ENCODE data around the gene PTPRM. TPM values are rescaled to one million over a fixed set of nuclear protein-coding genes. Genes with fewer than 3 reads are reported as not detected.
A peak's percentile ranks its signal among the peaks of the same experiment; 100 is the strongest.

PTPRM gene
- total and polyA plus RNA-seq, 4 donors, result 118 to 160 (median 122) TPM

- Histone ChIP-seq H3K9me3 (ENCODE audit: control insufficient read depth, insufficient read depth, low read length) (peaks cover 2% of the 10 kb centered on the region), H3K4me1 (ENCODE audit: control insufficient read depth, insufficient read depth, low read length) (no peaks in the 10 kb centered on the region), H3K27ac (ENCODE audit: low read depth, low read length) (no peak overlapping the region), H3K27me3 (ENCODE audit: control insufficient read depth, insufficient read depth, low read length) (no peaks in the 10 kb centered on the region), H3K4me3 (ENCODE audit: low read depth, low read length) (no peak overlapping the region), H3K36me3 (ENCODE audit: control insufficient read depth, insufficient read depth, low read length) (no peaks in the 10 kb centered on the region)
- DNase-seq (ENCODE audit: low read depth in 4 of 6, low spot score in 6 of 6), result peak in 1 of 6 donors; percentile 64
- 86% methylated on average over 1 of the region's 1 CpG for WGBS (ENCODE audit: insufficient coverage)
These were observed 341.7 kb downstream of the PTPRM start for GRCh38 chr18:7908681-7909299.

GRCh38 chr18:7914834-7915670, 347.9 kb downstream of the PTPRM start:
- no CpG with 5 or more reads among the region's 5 CpGs for WGBS (ENCODE audit: insufficient coverage)
- Histone ChIP-seq H3K27ac (ENCODE audit: low read depth, low read length) (no peak overlapping the region), H3K27me3 (ENCODE audit: control insufficient read depth, insufficient read depth, low read length) (no peaks in the 10 kb centered on the region), H3K9me3 (ENCODE audit: control insufficient read depth, insufficient read depth, low read length) (peaks cover 5% of the 10 kb centered on the region), H3K36me3 (ENCODE audit: control insufficient read depth, insufficient read depth, low read length) (no peaks in the 10 kb centered on the region), H3K4me1 (ENCODE audit: control insufficient read depth, insufficient read depth, low read length) (no peaks in the 10 kb centered on the region), H3K4me3 (ENCODE audit: low read depth, low read length) (no peak overlapping the region)
- no peak for DNase-seq (ENCODE audit: low read depth in 4 of 6, low spot score in 6 of 6)

GRCh38 chr18:7918701-7919100, 351.6 kb downstream of the PTPRM start:
- H3K9me3 ChIP-seq (ENCODE audit: control insufficient read depth, insufficient read depth, low read length), result peaks cover 7% of the 10 kb centered on the region
- WGBS (ENCODE audit: insufficient coverage), result 100% methylated on average over 1 of the region's 2 CpGs
- H3K27ac ChIP-seq (ENCODE audit: low read depth, low read length), result no peak overlapping the region
- no peaks in the 10 kb centered on the region for H3K4me1 ChIP-seq (ENCODE audit: control insufficient read depth, insufficient read depth, low read length)
- no peaks in the 10 kb centered on the region for H3K27me3 ChIP-seq (ENCODE audit: control insufficient read depth, insufficient read depth, low read length)
- no peaks in the 10 kb centered on the region for H3K36me3 ChIP-seq (ENCODE audit: control insufficient read depth, insufficient read depth, low read length)
- H3K4me3 ChIP-seq (ENCODE audit: low read depth, low read length), result no peak overlapping the region
- no peak for DNase-seq (ENCODE audit: low read depth in 4 of 6, low spot score in 6 of 6)

GRCh38 chr18:7919565-7919964, 352.4 kb downstream of the PTPRM start:
- Histone ChIP-seq H3K27me3 (ENCODE audit: control insufficient read depth, insufficient read depth, low read length) (no peaks in the 10 kb centered on the region), H3K27ac (ENCODE audit: low read depth, low read length) (no peak overlapping the region), H3K4me1 (ENCODE audit: control insufficient read depth, insufficient read depth, low read length) (no peaks in the 10 kb centered on the region), H3K9me3 (ENCODE audit: control insufficient read depth, insufficient read depth, low read length) (peaks cover 7% of the 10 kb centered on the region), H3K4me3 (ENCODE audit: low read depth, low read length) (no peak overlapping the region), H3K36me3 (ENCODE audit: control insufficient read depth, insufficient read depth, low read length) (no peaks in the 10 kb centered on the region)
- no CpG with 5 or more reads among the region's 2 CpGs for WGBS (ENCODE audit: insufficient coverage)
- no peak for DNase-seq (ENCODE audit: low read depth in 4 of 6, low spot score in 6 of 6)

GRCh38 chr18:7921938-7922587, 354.9 kb downstream of the PTPRM start:
- H3K4me1 ChIP-seq (ENCODE audit: control insufficient read depth, insufficient read depth, low read length), result no peaks in the 10 kb centered on the region
- peaks cover 7% of the 10 kb centered on the region for H3K9me3 ChIP-seq (ENCODE audit: control insufficient read depth, insufficient read depth, low read length)
- H3K27ac ChIP-seq (ENCODE audit: low read depth, low read length), result no peak overlapping the region
- H3K27me3 ChIP-seq (ENCODE audit: control insufficient read depth, insufficient read depth, low read length), result no peaks in the 10 kb centered on the region
- DNase-seq (ENCODE audit: low read depth in 4 of 6, low spot score in 6 of 6), result no peak
- H3K36me3 ChIP-seq (ENCODE audit: control insufficient read depth, insufficient read depth, low read length), result no peaks in the 10 kb centered on the region
- no CpG with 5 or more reads among the region's 3 CpGs for WGBS (ENCODE audit: insufficient coverage)
- H3K4me3 ChIP-seq (ENCODE audit: low read depth, low read length), result no peak overlapping the region

- no peak for DNase-seq (ENCODE audit: low read depth in 4 of 6, low spot score in 6 of 6)
- H3K9me3 ChIP-seq (ENCODE audit: control insufficient read depth, insufficient read depth, low read length), result peaks cover 7% of the 10 kb centered on the region
- WGBS (ENCODE audit: insufficient coverage), result 100% methylated on average over 2 of the region's 4 CpGs
- H3K27ac ChIP-seq (ENCODE audit: low read depth, low read length), result no peak overlapping the region
- H3K4me3 ChIP-seq (ENCODE audit: low read depth, low read length), result no peak overlapping the region
- H3K27me3 ChIP-seq (ENCODE audit: control insufficient read depth, insufficient read depth, low read length), result no peaks in the 10 kb centered on the region
- no peaks in the 10 kb centered on the region for H3K4me1 ChIP-seq (ENCODE audit: control insufficient read depth, insufficient read depth, low read length)
- H3K36me3 ChIP-seq (ENCODE audit: control insufficient read depth, insufficient read depth, low read length), result no peaks in the 10 kb centered on the region
These were observed 356.0 kb downstream of the PTPRM start for GRCh38 chr18:7923105-7923504.

GRCh38 chr18:7924616-7925015, 357.5 kb downstream of the PTPRM start:
- 79% methylated on average over 3 of the region's 5 CpGs for WGBS (ENCODE audit: insufficient coverage)
- Histone ChIP-seq H3K4me1 (ENCODE audit: control insufficient read depth, insufficient read depth, low read length) (no peaks in the 10 kb centered on the region), H3K4me3 (ENCODE audit: low read depth, low read length) (no peak overlapping the region), H3K36me3 (ENCODE audit: control insufficient read depth, insufficient read depth, low read length) (no peaks in the 10 kb centered on the region), H3K27me3 (ENCODE audit: control insufficient read depth, insufficient read depth, low read length) (no peaks in the 10 kb centered on the region), H3K9me3 (ENCODE audit: control insufficient read depth, insufficient read depth, low read length) (peaks cover 5% of the 10 kb centered on the region), H3K27ac (ENCODE audit: low read depth, low read length) (no peak overlapping the region)
- no peak for DNase-seq (ENCODE audit: low read depth in 4 of 6, low spot score in 6 of 6)

- no peaks in the 10 kb centered on the region for H3K27me3 ChIP-seq (ENCODE audit: control insufficient read depth, insufficient read depth, low read length)
- DNase-seq (ENCODE audit: low read depth in 4 of 6, low spot score in 6 of 6), result peak in 1 of 6 donors; percentile 42
- H3K4me3 ChIP-seq (ENCODE audit: low read depth, low read length), result no peak overlapping the region
- 0% methylated on average over 1 of the region's 4 CpGs for WGBS (ENCODE audit: insufficient coverage)
- no peaks in the 10 kb centered on the region for H3K4me1 ChIP-seq (ENCODE audit: control insufficient read depth, insufficient read depth, low read length)
- H3K9me3 ChIP-seq (ENCODE audit: control insufficient read depth, insufficient read depth, low read length), result no peaks in the 10 kb centered on the region
- H3K36me3 ChIP-seq (ENCODE audit: control insufficient read depth, insufficient read depth, low read length), result no peaks in the 10 kb centered on the region
- no peak overlapping the region for H3K27ac ChIP-seq (ENCODE audit: low read depth, low read length)
These were observed 359.4 kb downstream of the PTPRM start for GRCh38 chr18:7926526-7926925.

GRCh38 chr18:7927119-7927518, 360.0 kb downstream of the PTPRM start:
- H3K27ac ChIP-seq (ENCODE audit: low read depth, low read length), result no peak overlapping the region
- WGBS (ENCODE audit: insufficient coverage), result no CpG with 5 or more reads among the region's 2 CpGs
- H3K4me1 ChIP-seq (ENCODE audit: control insufficient read depth, insufficient read depth, low read length), result no peaks in the 10 kb centered on the region
- H3K36me3 ChIP-seq (ENCODE audit: control insufficient read depth, insufficient read depth, low read length), result no peaks in the 10 kb centered on the region
- no peaks in the 10 kb centered on the region for H3K9me3 ChIP-seq (ENCODE audit: control insufficient read depth, insufficient read depth, low read length)
- no peaks in the 10 kb centered on the region for H3K27me3 ChIP-seq (ENCODE audit: control insufficient read depth, insufficient read depth, low read length)
- no peak for DNase-seq (ENCODE audit: low read depth in 4 of 6, low spot score in 6 of 6)
- H3K4me3 ChIP-seq (ENCODE audit: low read depth, low read length), result no peak overlapping the region

Data from spinal cord (tissue), 10 donors.